Astrocyte (in vitro differentiated cells and primary cell): ENCODE results near the gene CREB1.

Experiments
- CTCF ChIP-seq: IDR thresholded peaks from 2 replicates; pipeline ENCODE4 v1.5.1; 2011; ENCODE audit warnings: low read depth, mild to moderate bottlenecking, inconsistent platforms, low read length, moderate library complexity; ENCODE audit not compliant: insufficient read depth
- EZH2 ChIP-seq: IDR thresholded peaks from 2 replicates; pipeline ENCODE4 v1.6.1; 2012; ENCODE audit warnings: mild to moderate bottlenecking, low read length, inconsistent platforms; ENCODE audit not compliant: insufficient read depth

- TF ChIP-seq EZH2 (no peak), CTCF (no peak)
These were observed 24.0 kb upstream of the CREB1 start for GRCh38 chr2:207505728-207506127.
